Loucy (cell line): ENCODE data around the gene C16orf54.
A peak's percentile ranks its signal among the peaks of the same experiment; 100 is the strongest.

Experiments used
- CTCF ChIP-seq: fragments of 200-600 bp; sonication (generic); conservative IDR thresholded peaks from 2 replicates; pipeline ENCODE4 v1.5.1; 2014; ENCODE audit warnings: mild to moderate bottlenecking, antibody characterized with exemption, low read length
- EZH2phosphoT487 ChIP-seq: fragments of 200-600 bp; IDR thresholded peaks from 2 replicates; pipeline ENCODE4 v1.6.1; 2018; ENCODE audit warnings: antibody characterized with exemption, mild to moderate bottlenecking, moderate library complexity, borderline replicate concordance

DNA sequence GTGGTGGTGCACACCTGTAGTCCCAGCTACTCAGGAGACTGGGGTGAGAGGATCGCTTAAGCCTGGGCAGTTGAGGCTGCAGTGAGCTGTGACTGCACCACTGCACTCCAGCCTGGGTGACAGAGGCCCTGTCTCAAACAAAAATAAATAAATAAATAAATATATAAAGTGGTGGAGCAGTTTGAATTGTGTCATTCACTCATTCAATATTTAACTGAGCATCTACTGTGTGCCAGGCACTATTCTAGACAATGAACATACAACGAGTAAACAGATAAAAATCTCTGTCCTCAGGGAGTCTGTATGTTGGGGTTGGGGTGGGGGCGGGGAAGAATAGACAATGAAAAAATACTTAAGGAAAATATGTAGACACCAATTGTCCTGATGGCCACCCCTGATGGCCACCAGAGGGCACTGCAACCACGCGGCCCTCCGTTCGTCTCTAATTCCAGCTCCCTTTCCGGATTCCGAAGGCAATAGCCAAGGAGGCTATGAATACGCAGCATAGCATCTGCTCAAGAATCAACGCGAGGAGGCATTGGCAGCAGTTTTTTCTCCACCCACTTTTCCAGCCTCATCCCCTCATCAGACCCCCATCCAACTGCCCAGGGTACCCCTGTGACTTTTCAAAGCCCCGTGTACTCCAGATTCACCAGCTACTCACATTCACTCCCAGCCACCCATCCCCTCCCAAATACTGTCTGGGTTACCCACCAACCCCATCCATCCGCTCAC, 45.4 kb downstream of the C16orf54 start:
- peak; percentile 81 for TF ChIP-seq CTCF
- TF ChIP-seq EZH2phosphoT487: no peak
